ENCODE measurements around the gene TRIM29. TPM values are rescaled to one million over a fixed set of nuclear protein-coding genes. Genes with fewer than 3 reads are reported as not detected.

Gene TRIM29
- total and polyA plus RNA-seq, 2 experiments from 2014 or later, result 0.28 TPM; not detected in 1

- ATAC-seq (no peak), DNase-seq (ENCODE audit: low spot score) (no peak)
- no peak overlapping the region for H3K27ac ChIP-seq (ENCODE audit: low read depth)
- Mint-ChIP-seq H3K9me3 (no peaks in the 10 kb centered on the region; the same call in 2 of the 3 replicates), H3K27me3 (ENCODE audit: insufficient read depth, low read depth, poor library complexity) (peaks cover 10% of the 10 kb centered on the region), H3K27ac (no peak overlapping the region), H3K4me1 (peaks cover 7% of the 10 kb centered on the region), H3K4me3 (no peak overlapping the region), H3K36me3 (ENCODE audit: low read depth) (no peaks in the 10 kb centered on the region; the same call in 2 of the 3 replicates)
- no peaks in the 10 kb centered on the region for H3K79me2 ChIP-seq (replicated peaks; ENCODE audit: insufficient read depth)
- H3K9me2 ChIP-seq (ENCODE audit: insufficient read depth), result no peaks in the 10 kb centered on the region; the same call in 1 of the 2 replicates
- no peaks in the 10 kb centered on the region for H3K36me3 ChIP-seq (ENCODE audit: insufficient read depth)
- no peak overlapping the region for H2AFZ ChIP-seq
- no peaks in the 10 kb centered on the region for H3F3A ChIP-seq (replicated peaks; ENCODE audit: low read depth)
- H3K4me1 ChIP-seq (ENCODE audit: insufficient read depth), result no peaks in the 10 kb centered on the region; the same call in 1 of the 2 replicates
- TF ChIP-seq JUNB (IDR thresholded peaks at IDR 0.05; ENCODE audit: unreplicated experiment) (no peak), ZNF462 (CRISPR knock-in tag; IDR thresholded peaks at IDR 0.05) (no peak), EZH2 (IDR thresholded peaks at IDR 0.05; ENCODE audit: low read depth, unreplicated experiment) (no peak), CTCF (conservative IDR thresholded peaks at IDR 0.05; ENCODE audit: low read depth in 2 of 2) (no peak), POLR2AphosphoS5 (IDR thresholded peaks at IDR 0.05; ENCODE audit: low read depth) (no peak), CREB1 (CRISPR knock-in tag; IDR thresholded peaks at IDR 0.05; ENCODE audit: low read depth) (no peak), ZNF331 (CRISPR knock-in tag; IDR thresholded peaks at IDR 0.05; ENCODE audit: low read depth) (no peak), NANOG (IDR thresholded peaks at IDR 0.05; ENCODE audit: borderline replicate concordance) (no peak), EZH2phosphoT487 (IDR thresholded peaks at IDR 0.05; ENCODE audit: unreplicated experiment) (no peak), STAT1 (IDR thresholded peaks at IDR 0.05; ENCODE audit: unreplicated experiment) (no peak), ZNF114 (CRISPR knock-in tag; IDR thresholded peaks at IDR 0.05) (no peak)
- TF ChIP-seq, protein P1, sequence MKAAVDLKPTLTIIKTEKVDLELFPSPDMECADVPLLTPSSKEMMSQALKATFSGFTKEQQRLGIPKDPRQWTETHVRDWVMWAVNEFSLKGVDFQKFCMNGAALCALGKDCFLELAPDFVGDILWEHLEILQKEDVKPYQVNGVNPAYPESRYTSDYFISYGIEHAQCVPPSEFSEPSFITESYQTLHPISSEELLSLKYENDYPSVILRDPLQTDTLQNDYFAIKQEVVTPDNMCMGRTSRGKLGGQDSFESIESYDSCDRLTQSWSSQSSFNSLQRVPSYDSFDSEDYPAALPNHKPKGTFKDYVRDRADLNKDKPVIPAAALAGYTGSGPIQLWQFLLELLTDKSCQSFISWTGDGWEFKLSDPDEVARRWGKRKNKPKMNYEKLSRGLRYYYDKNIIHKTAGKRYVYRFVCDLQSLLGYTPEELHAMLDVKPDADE (IDR thresholded peaks at IDR 0.05), result no peak
- TF ChIP-seq, protein P2, sequence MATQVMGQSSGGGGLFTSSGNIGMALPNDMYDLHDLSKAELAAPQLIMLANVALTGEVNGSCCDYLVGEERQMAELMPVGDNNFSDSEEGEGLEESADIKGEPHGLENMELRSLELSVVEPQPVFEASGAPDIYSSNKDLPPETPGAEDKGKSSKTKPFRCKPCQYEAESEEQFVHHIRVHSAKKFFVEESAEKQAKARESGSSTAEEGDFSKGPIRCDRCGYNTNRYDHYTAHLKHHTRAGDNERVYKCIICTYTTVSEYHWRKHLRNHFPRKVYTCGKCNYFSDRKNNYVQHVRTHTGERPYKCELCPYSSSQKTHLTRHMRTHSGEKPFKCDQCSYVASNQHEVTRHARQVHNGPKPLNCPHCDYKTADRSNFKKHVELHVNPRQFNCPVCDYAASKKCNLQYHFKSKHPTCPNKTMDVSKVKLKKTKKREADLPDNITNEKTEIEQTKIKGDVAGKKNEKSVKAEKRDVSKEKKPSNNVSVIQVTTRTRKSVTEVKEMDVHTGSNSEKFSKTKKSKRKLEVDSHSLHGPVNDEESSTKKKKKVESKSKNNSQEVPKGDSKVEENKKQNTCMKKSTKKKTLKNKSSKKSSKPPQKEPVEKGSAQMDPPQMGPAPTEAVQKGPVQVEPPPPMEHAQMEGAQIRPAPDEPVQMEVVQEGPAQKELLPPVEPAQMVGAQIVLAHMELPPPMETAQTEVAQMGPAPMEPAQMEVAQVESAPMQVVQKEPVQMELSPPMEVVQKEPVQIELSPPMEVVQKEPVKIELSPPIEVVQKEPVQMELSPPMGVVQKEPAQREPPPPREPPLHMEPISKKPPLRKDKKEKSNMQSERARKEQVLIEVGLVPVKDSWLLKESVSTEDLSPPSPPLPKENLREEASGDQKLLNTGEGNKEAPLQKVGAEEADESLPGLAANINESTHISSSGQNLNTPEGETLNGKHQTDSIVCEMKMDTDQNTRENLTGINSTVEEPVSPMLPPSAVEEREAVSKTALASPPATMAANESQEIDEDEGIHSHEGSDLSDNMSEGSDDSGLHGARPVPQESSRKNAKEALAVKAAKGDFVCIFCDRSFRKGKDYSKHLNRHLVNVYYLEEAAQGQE (IDR thresholded peaks at IDR 0.05; ENCODE audit: unreplicated experiment), result no peak
- H4K20me1 ChIP-seq (replicated peaks; ENCODE audit: insufficient read depth), result no peaks in the 10 kb centered on the region
- H3K4me2 ChIP-seq, result no peak overlapping the region
- H3K27me3 ChIP-seq (ENCODE audit: insufficient read depth), result no peaks in the 10 kb centered on the region
- no peak overlapping the region for H3K4me3 ChIP-seq
These were observed 72.0 kb downstream of the TRIM29 start for GRCh38 chr11:120065876-120066275.
